HG02759 (cell line): ENCODE measurements around the gene B3GALT6.

Experiments
- ATAC-seq: cut with Tn5 transposase; IDR thresholded peaks from one replicate; pipeline ENCODE4 v1.9.1; 2021; ENCODE audit warnings: mild to moderate bottlenecking, moderate library complexity; ENCODE audit not compliant: unreplicated experiment

The B3GALT6 gene

GRCh38 chr1:1281533-1282321 is 49.7 kb downstream of the B3GALT6 start:
- no peak for ATAC-seq

GRCh38 chr1:1282998-1283397 is 51.0 kb downstream of the B3GALT6 start:
- no peak for ATAC-seq

GRCh38 chr1:1283821-1284220 is 51.8 kb downstream of the B3GALT6 start:
- no peak for ATAC-seq
